DOHH2 (cell line): Measurements from ENCODE around the gene GDPD2.

Experiments
- H3F3A ChIP-seq: fragments of 200-600 bp; sonication (generic), shearing (Covaris generic); 2 replicates; pipeline ENCODE4 v1.6.0; 2016; ENCODE audit warnings: antibody characterized with exemption, mild to moderate bottlenecking; ENCODE audit not compliant: control insufficient read depth, insufficient read depth
- H3K27ac ChIP-seq: fragments of 200-600 bp; sonication (generic); 2 replicates; pipeline ENCODE4 v1.5.1; 2014; ENCODE audit warnings: low read depth, mild to moderate bottlenecking, low read length, moderate library complexity
- H3K27me3 ChIP-seq: fragments of 200-600 bp; sonication (generic); 2 replicates; pipeline ENCODE4 v1.6.1; 2014; ENCODE audit warnings: mild to moderate bottlenecking, low read length, mixed read lengths; ENCODE audit not compliant: control insufficient read depth
- H3K36me3 ChIP-seq: fragments of 200-600 bp; sonication (generic); 2 replicates; pipeline ENCODE4 v1.6.1; 2014; ENCODE audit warnings: mild to moderate bottlenecking, low read length, moderate library complexity, mixed read lengths; ENCODE audit not compliant: control insufficient read depth
- H3K4me1 ChIP-seq: fragments of 200-600 bp; sonication (generic); 2 replicates; pipeline ENCODE4 v1.6.1; 2014; ENCODE audit warnings: mild to moderate bottlenecking, low read length, mixed read lengths; ENCODE audit not compliant: control insufficient read depth
- H3K4me2 ChIP-seq: fragments of 200-600 bp; sonication (generic); 2 replicates; pipeline ENCODE4 v1.6.0; 2014; ENCODE audit warnings: mild to moderate bottlenecking, low read length, moderate library complexity
- H3K4me3 ChIP-seq: fragments of 200-600 bp; sonication (generic); 2 replicates; pipeline ENCODE4 v1.5.1; 2014; ENCODE audit warnings: mild to moderate bottlenecking, low read length, mixed read lengths
- H3K79me2 ChIP-seq: fragments of 200-600 bp; sonication (generic); 2 replicates; pipeline ENCODE4 v1.6.1; 2014; ENCODE audit warnings: mild to moderate bottlenecking, low read length, mixed read lengths; ENCODE audit not compliant: control insufficient read depth
- H3K9me2 ChIP-seq: fragments of 200-600 bp; sonication (generic); replicated peaks from 2 replicates; pipeline ENCODE4 v1.6.1; 2014; ENCODE audit warnings: mild to moderate bottlenecking, low read length, mixed read lengths; ENCODE audit not compliant: control insufficient read depth
- H3K9me3 ChIP-seq: fragments of 200-600 bp; sonication (generic); 2 replicates; pipeline ENCODE4 v1.6.1; 2014; ENCODE audit warnings: antibody characterized with exemption, low read length, mixed read lengths; ENCODE audit not compliant: control insufficient read depth, insufficient read depth
- H4K20me1 ChIP-seq: fragments of 200-600 bp; sonication (generic); 2 replicates; pipeline ENCODE4 v1.6.0; 2014; ENCODE audit warnings: low read depth, mild to moderate bottlenecking, antibody characterized with exemption, low read length, moderate library complexity; ENCODE audit not compliant: control insufficient read depth, insufficient read depth
- EZH2phosphoT487 ChIP-seq: fragments of 200-600 bp; sonication (generic); IDR thresholded peaks from 2 replicates; pipeline ENCODE4 v1.6.1; 2017; ENCODE audit warnings: borderline replicate concordance, mild to moderate bottlenecking, antibody characterized with exemption, low read length, moderate library complexity, mixed read lengths
- TF ChIP-seq, protein P1 (sequence below): fragments of 200-600 bp; sonication (generic); IDR thresholded peaks from one replicate; pipeline ENCODE4 v1.5.1; 2014; ENCODE audit warnings: antibody characterized with exemption, mild to moderate bottlenecking, low read depth, low read length; ENCODE audit not compliant: poor library complexity, severe bottlenecking

Gene GDPD2

DNA sequence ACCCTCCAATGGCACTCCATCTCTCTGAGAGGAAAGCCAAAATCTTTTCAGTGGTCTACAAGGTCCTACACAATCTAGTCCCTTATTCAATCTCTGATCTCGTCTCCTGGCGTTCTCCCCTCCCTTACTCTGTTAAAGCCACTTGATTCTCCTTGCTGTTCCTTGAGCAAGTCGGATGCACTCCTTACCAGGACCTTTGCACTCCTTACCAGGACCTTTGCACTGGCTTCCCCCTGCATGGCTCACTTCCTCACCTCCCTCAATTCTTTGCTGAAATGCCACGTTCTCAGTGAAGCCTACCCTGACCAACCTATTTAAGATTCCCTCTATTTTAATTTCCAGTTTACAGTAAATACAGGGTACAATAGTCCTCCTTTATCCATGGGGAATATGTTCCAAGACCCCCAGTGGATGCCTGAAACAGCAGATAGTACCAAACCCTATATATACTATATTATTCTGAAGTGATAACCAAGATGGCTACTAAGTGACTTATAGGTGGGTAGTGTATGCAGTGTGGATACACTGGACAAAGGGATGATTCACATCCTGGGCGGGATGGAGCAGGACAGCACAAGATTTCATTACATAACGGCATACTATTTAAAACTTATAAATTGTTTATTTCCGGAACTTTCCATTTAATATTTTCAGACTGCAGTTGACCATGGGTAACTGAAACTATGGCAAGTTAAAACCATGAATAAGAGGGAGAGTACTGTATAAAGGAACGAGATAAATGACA is 15.0 kb downstream of the GDPD2 start:
- no peaks in the 10 kb centered on the region; the same call in 1 of the 2 replicates for H3K27me3 ChIP-seq

GRCh38 chrX:70439016-70439415 is 15.9 kb downstream of the GDPD2 start:
- no peaks in the 10 kb centered on the region for H3K36me3 ChIP-seq
- H3K4me2 ChIP-seq, result no peak overlapping the region
- H3K4me3 ChIP-seq, result no peak overlapping the region
- H3F3A ChIP-seq, result no peaks in the 10 kb centered on the region
- no peaks in the 10 kb centered on the region for H3K9me3 ChIP-seq
- peaks cover 5% of the 10 kb centered on the region for H3K27me3 ChIP-seq
- H3K9me2 ChIP-seq, result no peaks in the 10 kb centered on the region
- H3K4me1 ChIP-seq, result peaks cover 10% of the 10 kb centered on the region
- TF ChIP-seq, protein P1, sequence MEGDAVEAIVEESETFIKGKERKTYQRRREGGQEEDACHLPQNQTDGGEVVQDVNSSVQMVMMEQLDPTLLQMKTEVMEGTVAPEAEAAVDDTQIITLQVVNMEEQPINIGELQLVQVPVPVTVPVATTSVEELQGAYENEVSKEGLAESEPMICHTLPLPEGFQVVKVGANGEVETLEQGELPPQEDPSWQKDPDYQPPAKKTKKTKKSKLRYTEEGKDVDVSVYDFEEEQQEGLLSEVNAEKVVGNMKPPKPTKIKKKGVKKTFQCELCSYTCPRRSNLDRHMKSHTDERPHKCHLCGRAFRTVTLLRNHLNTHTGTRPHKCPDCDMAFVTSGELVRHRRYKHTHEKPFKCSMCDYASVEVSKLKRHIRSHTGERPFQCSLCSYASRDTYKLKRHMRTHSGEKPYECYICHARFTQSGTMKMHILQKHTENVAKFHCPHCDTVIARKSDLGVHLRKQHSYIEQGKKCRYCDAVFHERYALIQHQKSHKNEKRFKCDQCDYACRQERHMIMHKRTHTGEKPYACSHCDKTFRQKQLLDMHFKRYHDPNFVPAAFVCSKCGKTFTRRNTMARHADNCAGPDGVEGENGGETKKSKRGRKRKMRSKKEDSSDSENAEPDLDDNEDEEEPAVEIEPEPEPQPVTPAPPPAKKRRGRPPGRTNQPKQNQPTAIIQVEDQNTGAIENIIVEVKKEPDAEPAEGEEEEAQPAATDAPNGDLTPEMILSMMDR, result no peak
- no peak for TF ChIP-seq EZH2phosphoT487
- H3K79me2 ChIP-seq, result no peaks in the 10 kb centered on the region
- no peaks in the 10 kb centered on the region for H4K20me1 ChIP-seq
- no peak overlapping the region for H3K27ac ChIP-seq

More for the DNA sequence above, 15.0 kb downstream of the GDPD2 start:
- H3K4me2 ChIP-seq, result no peak overlapping the region
- H4K20me1 ChIP-seq, result no peaks in the 10 kb centered on the region
- no peaks in the 10 kb centered on the region for H3K9me3 ChIP-seq
- H3K4me3 ChIP-seq, result no peak overlapping the region
- TF ChIP-seq EZH2phosphoT487, result no peak
- TF ChIP-seq, protein P1, result no peak
- H3K79me2 ChIP-seq, result no peaks in the 10 kb centered on the region
- H3K4me1 ChIP-seq, result peaks cover 16% of the 10 kb centered on the region
- H3K9me2 ChIP-seq, result no peaks in the 10 kb centered on the region
- no peaks in the 10 kb centered on the region for H3F3A ChIP-seq
- no peak overlapping the region for H3K27ac ChIP-seq
- no peaks in the 10 kb centered on the region for H3K36me3 ChIP-seq

DNA sequence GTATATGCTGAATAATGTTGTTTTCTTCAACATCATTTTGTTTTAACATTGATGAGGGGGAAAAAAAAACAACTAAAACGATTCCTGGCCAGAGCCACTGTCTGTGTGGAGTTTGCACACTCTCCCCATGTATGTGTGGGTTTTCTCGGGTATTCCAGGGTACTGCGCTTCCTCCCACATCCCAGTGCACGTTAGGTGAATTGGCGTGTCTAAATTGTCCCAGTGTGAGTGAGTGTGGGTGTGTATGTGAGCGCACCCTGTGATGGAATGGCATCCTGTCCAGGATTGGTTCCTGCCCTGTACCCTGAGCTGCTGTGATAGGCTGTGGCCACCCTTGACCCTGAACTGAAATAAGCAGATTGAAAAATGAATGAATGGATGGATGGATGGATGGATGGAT is 19.1 kb downstream of the GDPD2 start:
- Histone ChIP-seq H3K4me3 (no peak overlapping the region), H3K9me2 (no peaks in the 10 kb centered on the region), H3K9me3 (no peaks in the 10 kb centered on the region), H3K36me3 (no peaks in the 10 kb centered on the region), H3K4me1 (no peaks in the 10 kb centered on the region), H3K79me2 (no peaks in the 10 kb centered on the region), H3K27ac (no peak overlapping the region), H3F3A (no peaks in the 10 kb centered on the region), H3K4me2 (no peak overlapping the region), H3K27me3 (peaks cover 14% of the 10 kb centered on the region), H4K20me1 (no peaks in the 10 kb centered on the region)
- TF ChIP-seq, protein P1, result no peak
- TF ChIP-seq EZH2phosphoT487, result no peak
